ENCODE measurements around the gene TMEM62. TPM values are rescaled to one million over a fixed set of nuclear protein-coding genes. Genes with fewer than 3 reads are reported as not detected.

The TMEM62 gene
- total and polyA plus RNA-seq, 9 of the 15 experiments (the other 6 are each of a cell fraction or from before 2014, with no cell fraction given), result 4.4 to 16.6 (median 11.1) TPM

DNA sequence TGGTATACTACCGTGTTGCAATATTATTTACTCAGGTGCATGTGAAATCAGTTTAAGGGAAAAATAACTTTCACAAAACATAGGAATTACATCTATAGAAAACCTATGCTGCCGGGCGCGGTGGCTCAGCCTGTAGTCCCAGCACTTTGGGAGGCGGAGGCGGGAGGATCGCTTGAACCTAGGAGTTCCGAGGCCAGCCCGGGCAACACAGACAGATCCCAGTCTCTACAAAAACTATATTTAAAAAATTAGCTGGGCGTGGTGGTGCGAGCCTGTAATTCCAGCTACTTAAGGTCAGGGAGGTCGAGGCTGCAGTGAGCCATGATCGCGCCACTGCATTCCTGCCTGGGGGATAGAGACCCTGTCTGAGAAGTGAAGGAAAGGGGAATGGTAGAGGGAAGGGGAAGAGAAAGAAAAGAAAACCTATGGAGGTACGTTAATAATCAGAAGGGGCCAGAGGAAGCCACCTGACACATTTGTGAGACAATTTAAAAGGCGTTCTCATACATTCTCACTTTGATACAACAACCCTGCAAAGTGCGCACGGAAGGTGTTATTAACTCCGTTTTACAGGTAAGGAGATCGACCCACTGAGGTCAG is 456 bp upstream of the TMEM62 start (continued):
- TF ChIP-seq, protein P1, sequence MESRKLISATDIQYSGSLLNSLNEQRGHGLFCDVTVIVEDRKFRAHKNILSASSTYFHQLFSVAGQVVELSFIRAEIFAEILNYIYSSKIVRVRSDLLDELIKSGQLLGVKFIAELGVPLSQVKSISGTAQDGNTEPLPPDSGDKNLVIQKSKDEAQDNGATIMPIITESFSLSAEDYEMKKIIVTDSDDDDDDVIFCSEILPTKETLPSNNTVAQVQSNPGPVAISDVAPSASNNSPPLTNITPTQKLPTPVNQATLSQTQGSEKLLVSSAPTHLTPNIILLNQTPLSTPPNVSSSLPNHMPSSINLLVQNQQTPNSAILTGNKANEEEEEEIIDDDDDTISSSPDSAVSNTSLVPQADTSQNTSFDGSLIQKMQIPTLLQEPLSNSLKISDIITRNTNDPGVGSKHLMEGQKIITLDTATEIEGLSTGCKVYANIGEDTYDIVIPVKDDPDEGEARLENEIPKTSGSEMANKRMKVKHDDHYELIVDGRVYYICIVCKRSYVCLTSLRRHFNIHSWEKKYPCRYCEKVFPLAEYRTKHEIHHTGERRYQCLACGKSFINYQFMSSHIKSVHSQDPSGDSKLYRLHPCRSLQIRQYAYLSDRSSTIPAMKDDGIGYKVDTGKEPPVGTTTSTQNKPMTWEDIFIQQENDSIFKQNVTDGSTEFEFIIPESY (CRISPR knock-in tag; IDR thresholded peaks at IDR 0.05), result no peak
- TF ChIP-seq ZBTB8A (IDR thresholded peaks at IDR 0.05; ENCODE audit: partially characterized antibody) (no peak), KLF1 (tag; IDR thresholded peaks at IDR 0.05) (no peak), SAFB2 (IDR thresholded peaks at IDR 0.05; ENCODE audit: borderline replicate concordance, low read depth, low read length, severe bottlenecking) (no peak), SMAD4 (CRISPR knock-in tag; conservative IDR thresholded peaks at IDR 0.05) (no peak), C11orf30 (IDR thresholded peaks at IDR 0.05; ENCODE audit: low read depth) (no peak), CEBPB (tag; IDR thresholded peaks at IDR 0.05) (no peak), CREM (IDR thresholded peaks at IDR 0.05; ENCODE audit: low read depth) (no peak), ELF4 (CRISPR knock-in tag; IDR thresholded peaks at IDR 0.05) (no peak), ZNF41 (CRISPR knock-in tag; conservative IDR thresholded peaks at IDR 0.05) (no peak), THRAP3 (IDR thresholded peaks at IDR 0.05; ENCODE audit: borderline replicate concordance) (no peak), HMG20A (CRISPR knock-in tag; conservative IDR thresholded peaks at IDR 0.05) (no peak), TCF3 (CRISPR knock-in tag; IDR thresholded peaks at IDR 0.05) (no peak)
- TF ChIP-seq, protein P2, sequence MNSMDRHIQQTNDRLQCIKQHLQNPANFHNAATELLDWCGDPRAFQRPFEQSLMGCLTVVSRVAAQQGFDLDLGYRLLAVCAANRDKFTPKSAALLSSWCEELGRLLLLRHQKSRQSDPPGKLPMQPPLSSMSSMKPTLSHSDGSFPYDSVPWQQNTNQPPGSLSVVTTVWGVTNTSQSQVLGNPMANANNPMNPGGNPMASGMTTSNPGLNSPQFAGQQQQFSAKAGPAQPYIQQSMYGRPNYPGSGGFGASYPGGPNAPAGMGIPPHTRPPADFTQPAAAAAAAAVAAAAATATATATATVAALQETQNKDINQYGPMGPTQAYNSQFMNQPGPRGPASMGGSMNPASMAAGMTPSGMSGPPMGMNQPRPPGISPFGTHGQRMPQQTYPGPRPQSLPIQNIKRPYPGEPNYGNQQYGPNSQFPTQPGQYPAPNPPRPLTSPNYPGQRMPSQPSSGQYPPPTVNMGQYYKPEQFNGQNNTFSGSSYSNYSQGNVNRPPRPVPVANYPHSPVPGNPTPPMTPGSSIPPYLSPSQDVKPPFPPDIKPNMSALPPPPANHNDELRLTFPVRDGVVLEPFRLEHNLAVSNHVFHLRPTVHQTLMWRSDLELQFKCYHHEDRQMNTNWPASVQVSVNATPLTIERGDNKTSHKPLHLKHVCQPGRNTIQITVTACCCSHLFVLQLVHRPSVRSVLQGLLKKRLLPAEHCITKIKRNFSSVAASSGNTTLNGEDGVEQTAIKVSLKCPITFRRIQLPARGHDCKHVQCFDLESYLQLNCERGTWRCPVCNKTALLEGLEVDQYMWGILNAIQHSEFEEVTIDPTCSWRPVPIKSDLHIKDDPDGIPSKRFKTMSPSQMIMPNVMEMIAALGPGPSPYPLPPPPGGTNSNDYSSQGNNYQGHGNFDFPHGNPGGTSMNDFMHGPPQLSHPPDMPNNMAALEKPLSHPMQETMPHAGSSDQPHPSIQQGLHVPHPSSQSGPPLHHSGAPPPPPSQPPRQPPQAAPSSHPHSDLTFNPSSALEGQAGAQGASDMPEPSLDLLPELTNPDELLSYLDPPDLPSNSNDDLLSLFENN (IDR thresholded peaks at IDR 0.05; ENCODE audit: low read depth in 2 of 2, low read length in 2 of 2), result no peak
- TF ChIP-seq, protein P3, sequence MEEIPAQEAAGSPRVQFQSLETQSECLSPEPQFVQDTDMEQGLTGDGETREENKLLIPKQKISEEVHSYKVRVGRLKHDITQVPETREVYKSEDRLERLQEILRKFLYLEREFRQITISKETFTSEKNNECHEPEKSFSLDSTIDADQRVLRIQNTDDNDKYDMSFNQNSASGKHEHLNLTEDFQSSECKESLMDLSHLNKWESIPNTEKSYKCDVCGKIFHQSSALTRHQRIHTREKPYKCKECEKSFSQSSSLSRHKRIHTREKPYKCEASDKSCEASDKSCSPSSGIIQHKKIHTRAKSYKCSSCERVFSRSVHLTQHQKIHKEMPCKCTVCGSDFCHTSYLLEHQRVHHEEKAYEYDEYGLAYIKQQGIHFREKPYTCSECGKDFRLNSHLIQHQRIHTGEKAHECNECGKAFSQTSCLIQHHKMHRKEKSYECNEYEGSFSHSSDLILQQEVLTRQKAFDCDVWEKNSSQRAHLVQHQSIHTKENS (CRISPR knock-in tag; IDR thresholded peaks at IDR 0.05), result no peak
- TF ChIP-seq, protein P4, sequence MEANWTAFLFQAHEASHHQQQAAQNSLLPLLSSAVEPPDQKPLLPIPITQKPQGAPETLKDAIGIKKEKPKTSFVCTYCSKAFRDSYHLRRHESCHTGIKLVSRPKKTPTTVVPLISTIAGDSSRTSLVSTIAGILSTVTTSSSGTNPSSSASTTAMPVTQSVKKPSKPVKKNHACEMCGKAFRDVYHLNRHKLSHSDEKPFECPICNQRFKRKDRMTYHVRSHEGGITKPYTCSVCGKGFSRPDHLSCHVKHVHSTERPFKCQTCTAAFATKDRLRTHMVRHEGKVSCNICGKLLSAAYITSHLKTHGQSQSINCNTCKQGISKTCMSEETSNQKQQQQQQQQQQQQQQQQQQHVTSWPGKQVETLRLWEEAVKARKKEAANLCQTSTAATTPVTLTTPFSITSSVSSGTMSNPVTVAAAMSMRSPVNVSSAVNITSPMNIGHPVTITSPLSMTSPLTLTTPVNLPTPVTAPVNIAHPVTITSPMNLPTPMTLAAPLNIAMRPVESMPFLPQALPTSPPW (CRISPR knock-in tag; IDR thresholded peaks at IDR 0.05), result no peak
- TF ChIP-seq, protein P5, sequence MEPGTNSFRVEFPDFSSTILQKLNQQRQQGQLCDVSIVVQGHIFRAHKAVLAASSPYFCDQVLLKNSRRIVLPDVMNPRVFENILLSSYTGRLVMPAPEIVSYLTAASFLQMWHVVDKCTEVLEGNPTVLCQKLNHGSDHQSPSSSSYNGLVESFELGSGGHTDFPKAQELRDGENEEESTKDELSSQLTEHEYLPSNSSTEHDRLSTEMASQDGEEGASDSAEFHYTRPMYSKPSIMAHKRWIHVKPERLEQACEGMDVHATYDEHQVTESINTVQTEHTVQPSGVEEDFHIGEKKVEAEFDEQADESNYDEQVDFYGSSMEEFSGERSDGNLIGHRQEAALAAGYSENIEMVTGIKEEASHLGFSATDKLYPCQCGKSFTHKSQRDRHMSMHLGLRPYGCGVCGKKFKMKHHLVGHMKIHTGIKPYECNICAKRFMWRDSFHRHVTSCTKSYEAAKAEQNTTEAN (CRISPR knock-in tag; IDR thresholded peaks at IDR 0.05), result no peak

All from K562 (cell line).